ENCODE measurements around the gene PRAC1.

GRCh38 chr17:48676963-48677558 is 45.3 kb downstream of the PRAC1 start:
- no peak for TF ChIP-seq EZH2phosphoT487 (IDR thresholded peaks at IDR 0.05; ENCODE audit: borderline replicate concordance, low read depth)
- no peak for TF ChIP-seq JUND (IDR thresholded peaks at IDR 0.05)
- TF ChIP-seq, protein P1, sequence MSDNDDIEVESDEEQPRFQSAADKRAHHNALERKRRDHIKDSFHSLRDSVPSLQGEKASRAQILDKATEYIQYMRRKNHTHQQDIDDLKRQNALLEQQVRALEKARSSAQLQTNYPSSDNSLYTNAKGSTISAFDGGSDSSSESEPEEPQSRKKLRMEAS (IDR thresholded peaks at IDR 0.05; ENCODE audit: low read depth) = no peak
- TF ChIP-seq CTCF (IDR thresholded peaks at IDR 0.05) = no peak
- no peak for TF ChIP-seq ELF1 (IDR thresholded peaks at IDR 0.05)
- no peak for TF ChIP-seq PBX3 (IDR thresholded peaks at IDR 0.05)
- no peak for TF ChIP-seq POLR2AphosphoS5 (IDR thresholded peaks at IDR 0.05; ENCODE audit: low read depth, low read length)
- TF ChIP-seq REST (IDR thresholded peaks at IDR 0.05; ENCODE audit: low read depth, low read length) = no peak
- TF ChIP-seq, protein P2, sequence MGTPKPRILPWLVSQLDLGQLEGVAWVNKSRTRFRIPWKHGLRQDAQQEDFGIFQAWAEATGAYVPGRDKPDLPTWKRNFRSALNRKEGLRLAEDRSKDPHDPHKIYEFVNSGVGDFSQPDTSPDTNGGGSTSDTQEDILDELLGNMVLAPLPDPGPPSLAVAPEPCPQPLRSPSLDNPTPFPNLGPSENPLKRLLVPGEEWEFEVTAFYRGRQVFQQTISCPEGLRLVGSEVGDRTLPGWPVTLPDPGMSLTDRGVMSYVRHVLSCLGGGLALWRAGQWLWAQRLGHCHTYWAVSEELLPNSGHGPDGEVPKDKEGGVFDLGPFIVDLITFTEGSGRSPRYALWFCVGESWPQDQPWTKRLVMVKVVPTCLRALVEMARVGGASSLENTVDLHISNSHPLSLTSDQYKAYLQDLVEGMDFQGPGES (IDR thresholded peaks at IDR 0.05; ENCODE audit: low read depth, low read length) = no peak
- TF ChIP-seq GATA2 (CRISPR knock-in tag; IDR thresholded peaks at IDR 0.05) = no peak
- TF ChIP-seq ZBTB33 (IDR thresholded peaks at IDR 0.05; ENCODE audit: borderline replicate concordance, low read depth) = no peak

All from SK-N-SH (cell line).